ENCODE results near the gene SF3B4. TPM values are rescaled to one million over a fixed set of nuclear protein-coding genes. Genes with fewer than 3 reads are reported as not detected.

SF3B4 gene
- total RNA-seq, 2 experiments from 2014 or later = 16.7 to 70.4 TPM

- H3K4me2 ChIP-seq (ENCODE audit: low read length) = no peak overlapping the region
- no peak overlapping the region for H3K27ac ChIP-seq (ENCODE audit: low read depth, low read length, poor library complexity, severe bottlenecking)
- H3K9me3 ChIP-seq (ENCODE audit: low read length) = no peaks in the 10 kb centered on the region
- CTCF ChIA-PET (ENCODE audit: unreplicated experiment) = no interaction called here
- H4K20me1 ChIP-seq (ENCODE audit: insufficient read depth, low read length) = no peaks in the 10 kb centered on the region
- BruUV-seq (replicated peaks) = no TSS peak
- intact Hi-C loops (cut with micrococcal nuclease; ENCODE audit: unreplicated experiment) = loop anchor here (10.0 kb wide), 1 partner anchor 283 kb away; no protein-coding TSS in a partner anchor
- 0 out of 2 replicates have a peak, but pooled peaks cover 4% of the 10 kb centered on the region for H3K79me2 ChIP-seq (ENCODE audit: insufficient read depth, low read depth, low read length)
- H3K9me2 ChIP-seq (ENCODE audit: insufficient read depth, low read length) = no peaks in the 10 kb centered on the region
- H3K4me1 ChIP-seq (ENCODE audit: insufficient read depth, low read length, poor library complexity, severe bottlenecking) = peaks cover 31% of the 10 kb centered on the region
- peaks cover 3% of the 10 kb centered on the region; the same call in 1 of the 2 replicates for H3K36me3 ChIP-seq (ENCODE audit: insufficient read depth, low read length)
- POLR2A ChIA-PET = no interaction called here
- no peak overlapping the region for H3K4me3 ChIP-seq (ENCODE audit: low read depth, low read length, poor library complexity, severe bottlenecking)
- peak overlapping the region; percentile 18; the same call in 1 of the 2 replicates for H2AFZ ChIP-seq (ENCODE audit: low read length)
- DNase-seq (ENCODE audit: low spot score) = no peak
- TF ChIP-seq, protein P1, sequence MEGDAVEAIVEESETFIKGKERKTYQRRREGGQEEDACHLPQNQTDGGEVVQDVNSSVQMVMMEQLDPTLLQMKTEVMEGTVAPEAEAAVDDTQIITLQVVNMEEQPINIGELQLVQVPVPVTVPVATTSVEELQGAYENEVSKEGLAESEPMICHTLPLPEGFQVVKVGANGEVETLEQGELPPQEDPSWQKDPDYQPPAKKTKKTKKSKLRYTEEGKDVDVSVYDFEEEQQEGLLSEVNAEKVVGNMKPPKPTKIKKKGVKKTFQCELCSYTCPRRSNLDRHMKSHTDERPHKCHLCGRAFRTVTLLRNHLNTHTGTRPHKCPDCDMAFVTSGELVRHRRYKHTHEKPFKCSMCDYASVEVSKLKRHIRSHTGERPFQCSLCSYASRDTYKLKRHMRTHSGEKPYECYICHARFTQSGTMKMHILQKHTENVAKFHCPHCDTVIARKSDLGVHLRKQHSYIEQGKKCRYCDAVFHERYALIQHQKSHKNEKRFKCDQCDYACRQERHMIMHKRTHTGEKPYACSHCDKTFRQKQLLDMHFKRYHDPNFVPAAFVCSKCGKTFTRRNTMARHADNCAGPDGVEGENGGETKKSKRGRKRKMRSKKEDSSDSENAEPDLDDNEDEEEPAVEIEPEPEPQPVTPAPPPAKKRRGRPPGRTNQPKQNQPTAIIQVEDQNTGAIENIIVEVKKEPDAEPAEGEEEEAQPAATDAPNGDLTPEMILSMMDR (conservative IDR thresholded peaks at IDR 0.05; ENCODE audit: low read length) = no peak
- TF ChIP-seq EZH2phosphoT487 (IDR thresholded peaks at IDR 0.05; ENCODE audit: borderline replicate concordance, low read depth, low read length) = no peak
Measured at GRCh38 chr1:149881876-149882275, 45.7 kb downstream of the SF3B4 start.

DNA sequence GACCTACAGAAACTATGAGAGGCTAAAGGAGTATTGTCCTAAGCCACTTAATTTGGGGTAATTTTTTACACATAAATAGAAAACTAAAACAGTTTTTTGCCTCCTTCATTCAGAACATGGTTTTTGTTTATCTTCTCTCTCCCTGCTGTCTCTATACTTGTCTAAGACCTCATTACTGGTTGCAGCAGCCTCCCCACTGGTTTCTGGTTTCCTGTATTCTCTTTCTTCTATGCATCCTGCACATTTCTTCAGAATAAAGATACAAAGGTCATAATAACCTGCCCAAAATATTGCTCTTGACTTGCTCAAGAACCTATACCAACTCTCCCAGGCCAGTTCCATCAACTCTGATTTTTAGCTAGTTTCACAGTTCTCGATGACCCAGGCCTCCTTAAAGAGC, 48.0 kb downstream of the SF3B4 start:
- Histone ChIP-seq H3K27ac (ENCODE audit: low read depth, low read length, poor library complexity, severe bottlenecking) (no peak overlapping the region), H3K79me2 (ENCODE audit: insufficient read depth, low read depth, low read length) (0 out of 2 replicates have a peak, but pooled peaks cover 4% of the 10 kb centered on the region), H3K9me2 (ENCODE audit: insufficient read depth, low read length) (no peaks in the 10 kb centered on the region), H3K4me1 (ENCODE audit: insufficient read depth, low read length, poor library complexity, severe bottlenecking) (peaks cover 21% of the 10 kb centered on the region), H3K4me2 (ENCODE audit: low read length) (no peak overlapping the region), H4K20me1 (ENCODE audit: insufficient read depth, low read length) (no peaks in the 10 kb centered on the region), H2AFZ (ENCODE audit: low read length) (no peak overlapping the region), H3K4me3 (ENCODE audit: low read depth, low read length, poor library complexity, severe bottlenecking) (no peak overlapping the region), H3K36me3 (ENCODE audit: insufficient read depth, low read length) (no peaks in the 10 kb centered on the region), H3K9me3 (ENCODE audit: low read length) (no peaks in the 10 kb centered on the region)
- ChIA-PET POLR2A (no interaction called here), CTCF (ENCODE audit: unreplicated experiment) (no interaction called here)
- BruUV-seq (replicated peaks) = no TSS peak
- intact Hi-C loops (cut with micrococcal nuclease; ENCODE audit: unreplicated experiment) = no loop called here
- no peak for DNase-seq (ENCODE audit: low spot score)
- TF ChIP-seq EZH2phosphoT487 (IDR thresholded peaks at IDR 0.05; ENCODE audit: borderline replicate concordance, low read depth, low read length) = no peak
- TF ChIP-seq, protein P1 (conservative IDR thresholded peaks at IDR 0.05; ENCODE audit: low read length) = no peak

GRCh38 chr1:149877211-149877946, 50.2 kb downstream of the SF3B4 start:
- H3K4me3 ChIP-seq (ENCODE audit: low read depth, low read length, poor library complexity, severe bottlenecking) = no peak overlapping the region
- H3K27ac ChIP-seq (ENCODE audit: low read depth, low read length, poor library complexity, severe bottlenecking) = no peak overlapping the region
- POLR2A ChIA-PET = interaction anchor here (0.6 kb wide), 1 partner anchor 112 kb away, joined by 4 read pairs; no protein-coding TSS in a partner anchor
- H4K20me1 ChIP-seq (ENCODE audit: insufficient read depth, low read length) = no peaks in the 10 kb centered on the region
- no peaks in the 10 kb centered on the region for H3K9me3 ChIP-seq (ENCODE audit: low read length)
- no peak overlapping the region for H2AFZ ChIP-seq (ENCODE audit: low read length)
- no peak overlapping the region for H3K4me2 ChIP-seq (ENCODE audit: low read length)
- CTCF ChIA-PET (ENCODE audit: unreplicated experiment) = no interaction called here
- DNase-seq (ENCODE audit: low spot score) = no peak
- TF ChIP-seq EZH2phosphoT487 (IDR thresholded peaks at IDR 0.05; ENCODE audit: borderline replicate concordance, low read depth, low read length) = no peak
- TF ChIP-seq, protein P1 (conservative IDR thresholded peaks at IDR 0.05; ENCODE audit: low read length) = no peak
- no peaks in the 10 kb centered on the region for H3K36me3 ChIP-seq (ENCODE audit: insufficient read depth, low read length)
- H3K79me2 ChIP-seq (ENCODE audit: insufficient read depth, low read depth, low read length) = no peaks in the 10 kb centered on the region
- intact Hi-C loops (cut with micrococcal nuclease; ENCODE audit: unreplicated experiment) = no loop called here
- no TSS peak for BruUV-seq (replicated peaks)
- no peaks in the 10 kb centered on the region for H3K9me2 ChIP-seq (ENCODE audit: insufficient read depth, low read length)
- peaks cover 7% of the 10 kb centered on the region for H3K4me1 ChIP-seq (ENCODE audit: insufficient read depth, low read length, poor library complexity, severe bottlenecking)
